Nephron progenitor cell (in vitro differentiated cells): ENCODE data around the gene DSCAM.

ENCODE experiments used
- DNase-seq: peaks from one replicate; pipeline ENCODE4 v3.0.0; 2021
- H3K27ac Mint-ChIP-seq: 2 replicates; pipeline ENCODE4 v1.8.0; 2021; ENCODE audit warnings: mild to moderate bottlenecking, moderate library complexity, mixed read lengths
- H3K27me3 Mint-ChIP-seq: 2 replicates; pipeline ENCODE4 v1.8.0; 2021; ENCODE audit warnings: mild to moderate bottlenecking, low read depth, mixed read lengths; ENCODE audit not compliant: poor library complexity
- H3K36me3 Mint-ChIP-seq: 2 replicates; pipeline ENCODE4 v1.8.0; 2021; ENCODE audit warnings: low read depth, mixed read lengths
- H3K4me1 Mint-ChIP-seq: 2 replicates; pipeline ENCODE4 v1.8.0; 2021; ENCODE audit warnings: mixed read lengths
- H3K4me3 Mint-ChIP-seq: 2 replicates; pipeline ENCODE4 v1.8.0; 2021; ENCODE audit warnings: mild to moderate bottlenecking, moderate library complexity, mixed read lengths
- H3K9me3 Mint-ChIP-seq: 2 replicates; pipeline ENCODE4 v1.8.0; 2021; ENCODE audit warnings: mild to moderate bottlenecking, moderate library complexity, mixed read lengths
- CTCF ChIP-seq: fragments of 200-600 bp; sonication (generic); IDR thresholded peaks from 2 replicates; pipeline ENCODE4 v1.5.0; 2021; ENCODE audit warnings: antibody characterized with exemption

Gene DSCAM

GRCh38 chr21:39972471-39972870 lies 874.5 kb downstream of the DSCAM start:
- TF ChIP-seq CTCF: no peak
- H3K4me1 Mint-ChIP-seq: peaks cover 6% of the 10 kb centered on the region
- H3K36me3 Mint-ChIP-seq: no peaks in the 10 kb centered on the region
- H3K4me3 Mint-ChIP-seq: no peak overlapping the region
- H3K27me3 Mint-ChIP-seq: peaks cover 10% of the 10 kb centered on the region
- no peak for DNase-seq
- no peak overlapping the region for H3K27ac Mint-ChIP-seq
- peaks cover 13% of the 10 kb centered on the region for H3K9me3 Mint-ChIP-seq

DNA sequence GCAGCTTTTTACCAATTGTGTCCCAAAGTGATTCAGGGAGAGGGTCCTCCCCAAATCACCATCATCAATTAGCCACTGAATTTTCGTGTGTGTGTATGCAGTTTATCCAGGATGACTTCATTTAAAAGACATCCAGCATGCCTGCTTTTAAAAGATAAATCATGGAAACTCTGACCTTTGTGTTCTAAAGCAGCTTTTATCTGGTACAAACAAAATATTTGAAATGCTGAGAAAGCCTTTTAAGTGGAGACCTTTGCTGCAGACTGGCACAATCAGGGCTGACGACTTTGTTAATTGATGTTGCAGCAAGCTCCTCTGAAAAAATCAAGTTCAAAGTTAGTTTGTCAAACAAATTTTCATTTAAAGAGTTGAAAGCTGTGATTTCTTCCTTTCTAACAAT lies 875.0 kb downstream of the DSCAM start:
- no peak for TF ChIP-seq CTCF
- peaks cover 6% of the 10 kb centered on the region for H3K4me1 Mint-ChIP-seq
- DNase-seq: no peak
- H3K9me3 Mint-ChIP-seq: peaks cover 18% of the 10 kb centered on the region
- H3K4me3 Mint-ChIP-seq: no peak overlapping the region
- no peak overlapping the region for H3K27ac Mint-ChIP-seq
- peaks cover 10% of the 10 kb centered on the region for H3K27me3 Mint-ChIP-seq
- H3K36me3 Mint-ChIP-seq: no peaks in the 10 kb centered on the region

DNA sequence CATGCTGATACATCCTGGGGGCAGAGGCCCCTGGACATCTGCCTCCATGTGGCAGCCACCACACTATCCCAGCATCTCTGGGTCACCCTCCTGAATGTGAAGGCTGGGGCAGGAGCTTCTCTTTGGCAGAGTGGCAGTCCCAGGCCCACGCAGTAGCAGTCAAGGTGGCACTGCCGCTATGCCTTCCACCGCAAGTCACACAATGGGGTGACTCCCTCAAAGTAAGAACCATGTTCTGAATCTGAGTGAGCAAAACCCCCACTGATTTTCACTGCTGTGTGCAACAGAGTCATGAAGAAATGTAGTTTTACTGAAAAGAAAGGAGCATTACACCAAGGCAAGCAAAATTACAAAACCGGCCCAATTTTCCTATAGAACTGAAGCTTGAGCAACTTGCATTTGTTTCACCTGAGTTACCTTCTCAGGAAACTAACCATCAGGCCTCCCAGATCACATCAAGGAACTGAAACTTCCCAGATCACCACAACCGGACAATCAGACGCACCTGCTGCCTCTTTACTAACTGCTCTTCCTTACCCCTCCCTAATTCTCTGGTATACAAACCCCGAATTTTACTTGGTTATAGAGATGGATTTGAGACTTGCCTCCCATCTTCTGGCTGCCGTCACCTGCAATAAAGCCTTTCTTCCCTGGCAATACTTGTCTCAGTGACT lies 877.1 kb downstream of the DSCAM start:
- Mint-ChIP-seq H3K4me1 (peaks cover 6% of the 10 kb centered on the region), H3K27me3 (peaks cover 8% of the 10 kb centered on the region), H3K9me3 (peaks cover 28% of the 10 kb centered on the region), H3K4me3 (no peak overlapping the region), H3K36me3 (no peaks in the 10 kb centered on the region), H3K27ac (no peak overlapping the region)
- no peak for TF ChIP-seq CTCF
- no peak for DNase-seq

- Mint-ChIP-seq H3K4me3 (no peak overlapping the region), H3K27me3 (peaks cover 8% of the 10 kb centered on the region), H3K36me3 (no peaks in the 10 kb centered on the region), H3K27ac (no peak overlapping the region), H3K9me3 (peaks cover 28% of the 10 kb centered on the region), H3K4me1 (peaks cover 6% of the 10 kb centered on the region)
- no peak for TF ChIP-seq CTCF
- no peak for DNase-seq
Observed at GRCh38 chr21:39968010-39968409, 878.9 kb downstream of the DSCAM start.

DNA sequence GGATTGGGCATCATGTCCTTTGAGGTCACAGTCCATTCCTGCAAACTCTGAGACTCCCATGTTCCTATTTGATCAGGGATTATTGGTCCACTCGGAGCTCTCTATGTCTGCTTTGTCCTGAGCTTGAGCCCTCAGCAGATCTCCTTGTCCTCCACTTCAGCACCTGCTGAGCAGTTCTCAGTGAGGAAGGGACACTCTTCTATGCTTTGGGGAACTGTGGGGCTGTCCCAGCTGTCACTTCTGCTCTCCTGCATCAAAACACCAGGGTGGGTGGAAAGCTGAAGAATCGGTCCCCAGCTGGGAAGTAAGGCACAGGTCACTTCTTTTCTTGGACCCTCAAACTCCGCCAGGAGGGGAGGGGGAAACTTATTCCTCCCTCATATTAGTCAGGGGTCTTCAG lies 880.2 kb downstream of the DSCAM start:
- H3K36me3 Mint-ChIP-seq: no peaks in the 10 kb centered on the region
- H3K4me1 Mint-ChIP-seq: no peaks in the 10 kb centered on the region
- H3K27me3 Mint-ChIP-seq: peaks cover 8% of the 10 kb centered on the region
- H3K9me3 Mint-ChIP-seq: peaks cover 33% of the 10 kb centered on the region
- TF ChIP-seq CTCF: no peak
- no peak overlapping the region for H3K4me3 Mint-ChIP-seq
- H3K27ac Mint-ChIP-seq: no peak overlapping the region
- no peak for DNase-seq

- no peak for DNase-seq
- H3K27ac Mint-ChIP-seq: no peak overlapping the region
- TF ChIP-seq CTCF: no peak
- peaks cover 50% of the 10 kb centered on the region for H3K9me3 Mint-ChIP-seq
- peaks cover 5% of the 10 kb centered on the region for H3K36me3 Mint-ChIP-seq
- H3K4me3 Mint-ChIP-seq: no peak overlapping the region
- H3K4me1 Mint-ChIP-seq: no peaks in the 10 kb centered on the region
- H3K27me3 Mint-ChIP-seq: peaks cover 11% of the 10 kb centered on the region
Observed at GRCh38 chr21:39965026-39965425, 881.9 kb downstream of the DSCAM start.
